Measurements from ENCODE around the gene RCOR3.

GRCh38 chr1:211258756-211259637, at the start of gene RCOR3:
- no peak for TF ChIP-seq POLR2A (IDR thresholded peaks at IDR 0.05)
- TF ChIP-seq CTCF (IDR thresholded peaks at IDR 0.05) = peak in 1 of 3 donors; percentile 72
